HepG2 (cell line): ENCODE measurements around the gene B4GALT5. TPM values are rescaled to one million over a fixed set of nuclear protein-coding genes. Genes with fewer than 3 reads are reported as not detected.

ENCODE experiments used
- CCAR2 ChIP-seq: fragments of 200-400 bp; formaldehyde crosslinking; optimal IDR thresholded peaks from 2 replicates; pipeline ENCODE3; 2018; ENCODE audit warnings: low read depth, mild to moderate bottlenecking, low read length, moderate library complexity
- GTF3A ChIP-seq: sonication (generic); formaldehyde crosslinking; conservative IDR thresholded peaks from 2 replicates; pipeline ENCODE4 v1.4.0; 2020; ENCODE audit warnings: mild to moderate bottlenecking, missing genetic modification reagents
- HNF1A ChIP-seq, 2 experiments: sonication (generic) in 1 of 2; formaldehyde crosslinking in 1 of 2; IDR thresholded peaks; 2 replicates each; pipeline versions ENCODE4 v1.4.0 to v1.6.1; 2016 to 2020; ENCODE audit warnings: borderline replicate concordance in 1 of 2, low read depth in 1 of 2, mild to moderate bottlenecking in 1 of 2, missing genetic modification reagents in 1 of 2
- ISL2 ChIP-seq: sonication (generic); formaldehyde crosslinking; IDR thresholded peaks from 2 replicates; pipeline ENCODE4 v1.5.0; 2020; ENCODE audit warnings: missing genetic modification reagents
- KAT7 ChIP-seq: IDR thresholded peaks from 2 replicates; pipeline ENCODE4 v1.6.1; 2018; ENCODE audit warnings: borderline replicate concordance, missing compliant biosample characterization
- KMT2A ChIP-seq: sonication (generic); formaldehyde crosslinking; IDR thresholded peaks from 2 replicates; pipeline ENCODE4 v1.4.0; 2020; ENCODE audit warnings: missing genetic modification reagents
- PHB2 ChIP-seq: fragments of 450-650 bp; IDR thresholded peaks from 2 replicates; pipeline ENCODE4 v1.6.1; 2018; ENCODE audit not compliant: partially characterized antibody
- PRPF4 ChIP-seq: fragments of 200-400 bp; formaldehyde crosslinking; IDR thresholded peaks from 2 replicates; pipeline ENCODE4 v1.6.1; 2016; ENCODE audit warnings: low read length, low read depth; ENCODE audit not compliant: poor library complexity, severe bottlenecking
- SIX1 ChIP-seq: sonication (generic); formaldehyde crosslinking; IDR thresholded peaks from 2 replicates; pipeline ENCODE4 v1.4.0; 2020; ENCODE audit warnings: missing genetic modification reagents, borderline replicate concordance
- SMAD3 ChIP-seq: sonication (generic); formaldehyde crosslinking; IDR thresholded peaks from 2 replicates; pipeline ENCODE4 v1.4.0; 2020; ENCODE audit warnings: missing genetic modification reagents
- SOX5 ChIP-seq: IDR thresholded peaks from 2 replicates; pipeline ENCODE4 v1.6.1; 2016; ENCODE audit warnings: borderline replicate concordance
- SRSF4 ChIP-seq: fragments of 200-400 bp; formaldehyde crosslinking; IDR thresholded peaks from one replicate; pipeline ENCODE4 v1.6.1; 2018; ENCODE audit warnings: mild to moderate bottlenecking, low read depth, low read length, moderate library complexity; ENCODE audit not compliant: poor library complexity, severe bottlenecking
- YEATS4 ChIP-seq: sonication (generic); formaldehyde crosslinking; IDR thresholded peaks from 2 replicates; pipeline ENCODE4 v1.4.0; 2020; ENCODE audit warnings: missing genetic modification reagents, borderline replicate concordance
- ZBTB10 ChIP-seq: sonication (generic); formaldehyde crosslinking; IDR thresholded peaks from 2 replicates; pipeline ENCODE4 v1.4.0; 2020; ENCODE audit warnings: missing genetic modification reagents, borderline replicate concordance
- ZNF121 ChIP-seq: sonication (generic); formaldehyde crosslinking; IDR thresholded peaks from 2 replicates; pipeline ENCODE4 v1.5.0; 2020; ENCODE audit warnings: mild to moderate bottlenecking, missing genetic modification reagents
- ZNF619 ChIP-seq: sonication (generic); formaldehyde crosslinking; IDR thresholded peaks from 2 replicates; pipeline ENCODE4 v1.4.0; 2020; ENCODE audit warnings: mild to moderate bottlenecking, missing genetic modification reagents
- ZNF652 ChIP-seq: IDR thresholded peaks from 2 replicates; pipeline ENCODE4 v1.6.1; 2016; ENCODE audit warnings: low read depth, borderline replicate concordance
- polyA plus RNA-seq, 8 experiments: library from polyadenylated mRNA; depleted of rRNA in 3 of 8; stranded (reverse) in 7 of 8; unstranded in 1 of 8; fragments of >200 nt; fragmentation: Illumina TruSeq in 4 of 8; extraction: Trizol in 4 of 8; gene quantifications; 2 replicates each; pipeline versions ENCODE4 v1.2.1 to v1.2.3, GENCODE V29; 2011 to 2016; ENCODE audit warnings: low read depth in 4 of 8, missing spikeins in 1 of 8, mixed read lengths in 1 of 8; ENCODE audit not compliant: insufficient read depth in 1 of 8
- total RNA-seq, 5 experiments: library from RNA; depleted of rRNA; stranded (reverse); fragments of >200 nt; fragmentation: Illumina TruSeq; extraction: Trizol; gene quantifications; 2 replicates each; pipeline ENCODE4 v1.2.3, GENCODE V29; 2016; ENCODE audit warnings: low read depth in 1 of 5
- TF ChIP-seq, protein P1 (sequence below): IDR thresholded peaks from 2 replicates; pipeline ENCODE4 v1.4.0; 2020; ENCODE audit warnings: mild to moderate bottlenecking, missing genetic modification reagents

Gene B4GALT5
- total and polyA plus RNA-seq, 2 of the 13 experiments (the other 11 are each of a cell fraction or from before 2014, with no cell fraction given): 27.3 to 30.9 TPM

DNA sequence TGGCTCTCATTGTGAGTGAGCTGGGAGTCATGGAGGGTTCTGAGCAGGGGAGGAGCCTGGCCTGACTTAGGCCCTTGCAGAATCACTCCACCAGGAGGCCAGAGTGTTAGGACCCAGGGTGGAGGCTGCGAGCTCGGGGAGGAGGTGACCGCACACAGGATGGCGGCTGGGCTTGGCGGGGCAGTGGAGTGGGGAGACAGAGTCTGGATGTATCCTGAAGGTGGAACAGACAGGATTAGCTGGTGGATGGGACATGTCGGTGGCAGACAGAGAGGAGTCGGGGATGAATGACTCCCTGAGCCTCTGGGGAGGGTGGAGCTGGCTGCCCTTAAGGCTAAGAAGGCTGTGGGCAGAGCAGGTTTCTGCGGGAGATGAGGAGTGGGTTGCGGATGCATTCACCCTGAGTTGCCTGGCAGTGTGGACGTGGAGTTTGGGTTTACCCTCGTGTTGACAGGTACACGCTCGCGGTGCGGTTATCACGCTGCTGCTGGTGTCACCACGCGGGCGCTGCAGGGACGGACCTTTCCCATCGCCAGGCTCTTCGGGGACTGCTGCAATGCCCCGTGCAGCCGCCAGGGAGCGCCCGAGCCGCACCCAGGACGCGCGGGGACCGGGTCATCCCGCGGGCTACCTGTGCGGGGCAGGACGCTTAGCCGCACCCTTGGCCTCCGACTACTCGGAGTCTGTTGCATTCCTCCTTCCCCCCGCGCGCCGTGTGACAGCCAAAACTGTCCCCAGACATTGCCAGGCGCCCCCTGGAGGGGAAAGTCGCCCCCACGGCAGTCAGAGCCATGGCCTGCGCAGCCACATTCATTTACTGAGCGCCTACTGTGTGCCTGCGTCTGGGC is 102.8 kb downstream of the B4GALT5 start (continued):
- TF ChIP-seq ZBTB10 (CRISPR knock-in tag) (no peak; the same call in 1 of the 2 replicates), ZNF652 (CRISPR knock-in tag) (no peak), SIX1 (CRISPR knock-in tag) (no peak), YEATS4 (CRISPR knock-in tag) (peak; percentile 82), KMT2A (CRISPR knock-in tag) (peak; percentile 75), GTF3A (peak; percentile 91; the same call in 1 of the 2 replicates), SRSF4 (no peak), ZNF619 (CRISPR knock-in tag) (peak; percentile 86; the same call in 1 of the 2 replicates), SMAD3 (CRISPR knock-in tag) (peak; percentile 87), ISL2 (CRISPR knock-in tag) (peak; percentile 87; the same call in 1 of the 2 replicates), PHB2 (no peak), CCAR2 (no peak), SOX5 (CRISPR knock-in tag) (peak; percentile 53; the same call in 1 of the 2 replicates), PRPF4 (no peak), ZNF121 (CRISPR knock-in tag) (peak; percentile 48), KAT7 (CRISPR knock-in tag) (peak; percentile 59; the same call in 1 of the 2 replicates), HNF1A (IDR thresholded peaks at IDR 0.05; ENCODE audit: low read depth) (no peak), HNF1A (CRISPR knock-in tag; IDR thresholded peaks at IDR 0.05; ENCODE audit: borderline replicate concordance) (peak; percentile 85; the same call in 1 of the 2 replicates)
- TF ChIP-seq, protein P1, sequence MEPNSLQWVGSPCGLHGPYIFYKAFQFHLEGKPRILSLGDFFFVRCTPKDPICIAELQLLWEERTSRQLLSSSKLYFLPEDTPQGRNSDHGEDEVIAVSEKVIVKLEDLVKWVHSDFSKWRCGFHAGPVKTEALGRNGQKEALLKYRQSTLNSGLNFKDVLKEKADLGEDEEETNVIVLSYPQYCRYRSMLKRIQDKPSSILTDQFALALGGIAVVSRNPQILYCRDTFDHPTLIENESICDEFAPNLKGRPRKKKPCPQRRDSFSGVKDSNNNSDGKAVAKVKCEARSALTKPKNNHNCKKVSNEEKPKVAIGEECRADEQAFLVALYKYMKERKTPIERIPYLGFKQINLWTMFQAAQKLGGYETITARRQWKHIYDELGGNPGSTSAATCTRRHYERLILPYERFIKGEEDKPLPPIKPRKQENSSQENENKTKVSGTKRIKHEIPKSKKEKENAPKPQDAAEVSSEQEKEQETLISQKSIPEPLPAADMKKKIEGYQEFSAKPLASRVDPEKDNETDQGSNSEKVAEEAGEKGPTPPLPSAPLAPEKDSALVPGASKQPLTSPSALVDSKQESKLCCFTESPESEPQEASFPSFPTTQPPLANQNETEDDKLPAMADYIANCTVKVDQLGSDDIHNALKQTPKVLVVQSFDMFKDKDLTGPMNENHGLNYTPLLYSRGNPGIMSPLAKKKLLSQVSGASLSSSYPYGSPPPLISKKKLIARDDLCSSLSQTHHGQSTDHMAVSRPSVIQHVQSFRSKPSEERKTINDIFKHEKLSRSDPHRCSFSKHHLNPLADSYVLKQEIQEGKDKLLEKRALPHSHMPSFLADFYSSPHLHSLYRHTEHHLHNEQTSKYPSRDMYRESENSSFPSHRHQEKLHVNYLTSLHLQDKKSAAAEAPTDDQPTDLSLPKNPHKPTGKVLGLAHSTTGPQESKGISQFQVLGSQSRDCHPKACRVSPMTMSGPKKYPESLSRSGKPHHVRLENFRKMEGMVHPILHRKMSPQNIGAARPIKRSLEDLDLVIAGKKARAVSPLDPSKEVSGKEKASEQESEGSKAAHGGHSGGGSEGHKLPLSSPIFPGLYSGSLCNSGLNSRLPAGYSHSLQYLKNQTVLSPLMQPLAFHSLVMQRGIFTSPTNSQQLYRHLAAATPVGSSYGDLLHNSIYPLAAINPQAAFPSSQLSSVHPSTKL (CRISPR knock-in tag): peak; percentile 76
